ENCODE data around the gene NIM1K. TPM values are rescaled to one million over a fixed set of nuclear protein-coding genes. Genes with fewer than 3 reads are reported as not detected.

NIM1K gene
- total RNA-seq, 1 experiment from 2014 or later, result 0.26 TPM

- intact Hi-C loops (cut with micrococcal nuclease; ENCODE audit: unreplicated experiment), result loop anchor here (1.0 to 2.0 kb wide), 2 partner anchors 75 to 157 kb away; no protein-coding TSS in a partner anchor
- Mint-ChIP-seq H3K4me3 (ENCODE audit: low read depth, unreplicated experiment) (no peak overlapping the region), H3K27ac (ENCODE audit: unreplicated experiment) (no peak overlapping the region), H3K9me3 (ENCODE audit: low read depth, unreplicated experiment) (no peaks in the 10 kb centered on the region), H3K27me3 (ENCODE audit: unreplicated experiment) (no peaks in the 10 kb centered on the region), H3K36me3 (ENCODE audit: insufficient read depth, unreplicated experiment) (no peaks in the 10 kb centered on the region), H3K4me1 (ENCODE audit: low read depth, unreplicated experiment) (no peaks in the 10 kb centered on the region)
- peak; percentile 55 for DNase-seq
- TF ChIP-seq, protein P1, sequence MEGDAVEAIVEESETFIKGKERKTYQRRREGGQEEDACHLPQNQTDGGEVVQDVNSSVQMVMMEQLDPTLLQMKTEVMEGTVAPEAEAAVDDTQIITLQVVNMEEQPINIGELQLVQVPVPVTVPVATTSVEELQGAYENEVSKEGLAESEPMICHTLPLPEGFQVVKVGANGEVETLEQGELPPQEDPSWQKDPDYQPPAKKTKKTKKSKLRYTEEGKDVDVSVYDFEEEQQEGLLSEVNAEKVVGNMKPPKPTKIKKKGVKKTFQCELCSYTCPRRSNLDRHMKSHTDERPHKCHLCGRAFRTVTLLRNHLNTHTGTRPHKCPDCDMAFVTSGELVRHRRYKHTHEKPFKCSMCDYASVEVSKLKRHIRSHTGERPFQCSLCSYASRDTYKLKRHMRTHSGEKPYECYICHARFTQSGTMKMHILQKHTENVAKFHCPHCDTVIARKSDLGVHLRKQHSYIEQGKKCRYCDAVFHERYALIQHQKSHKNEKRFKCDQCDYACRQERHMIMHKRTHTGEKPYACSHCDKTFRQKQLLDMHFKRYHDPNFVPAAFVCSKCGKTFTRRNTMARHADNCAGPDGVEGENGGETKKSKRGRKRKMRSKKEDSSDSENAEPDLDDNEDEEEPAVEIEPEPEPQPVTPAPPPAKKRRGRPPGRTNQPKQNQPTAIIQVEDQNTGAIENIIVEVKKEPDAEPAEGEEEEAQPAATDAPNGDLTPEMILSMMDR (IDR thresholded peaks at IDR 0.05; ENCODE audit: unreplicated experiment), result peak; percentile 26
- CTCF ChIA-PET, result interaction anchor here (0.6 to 2.5 kb wide), 4 partner anchors 62 to 252 kb away, joined by 3 to 12 read pairs (median 6); partner anchors contain the start of gene TMEM267
- no TSS peak for BruUV-seq (replicated peaks)
Observed at GRCh38 chr5:43231977-43232376, 40.0 kb downstream of the NIM1K start.

- H3K36me3 Mint-ChIP-seq (ENCODE audit: insufficient read depth, unreplicated experiment), result no peaks in the 10 kb centered on the region
- H3K27ac Mint-ChIP-seq (ENCODE audit: unreplicated experiment), result no peak overlapping the region
- no peak for DNase-seq
- TF ChIP-seq, protein P1 (IDR thresholded peaks at IDR 0.05; ENCODE audit: unreplicated experiment), result no peak
- BruUV-seq (replicated peaks), result no TSS peak
- intact Hi-C loops (cut with micrococcal nuclease; ENCODE audit: unreplicated experiment), result loop anchor here (1.0 to 2.0 kb wide), 2 partner anchors 74 to 156 kb away; no protein-coding TSS in a partner anchor
- no peak overlapping the region for H3K4me3 Mint-ChIP-seq (ENCODE audit: low read depth, unreplicated experiment)
- no peaks in the 10 kb centered on the region for H3K9me3 Mint-ChIP-seq (ENCODE audit: low read depth, unreplicated experiment)
- H3K27me3 Mint-ChIP-seq (ENCODE audit: unreplicated experiment), result no peaks in the 10 kb centered on the region
- CTCF ChIA-PET, result interaction anchor here (0.6 to 2.5 kb wide), 3 partner anchors 36 to 157 kb away, joined by 4 to 12 read pairs (median 4); no protein-coding TSS in a partner anchor
- H3K4me1 Mint-ChIP-seq (ENCODE audit: low read depth, unreplicated experiment), result no peaks in the 10 kb centered on the region
Observed at GRCh38 chr5:43232943-43233833, 41.2 kb downstream of the NIM1K start.

- H3K9me3 Mint-ChIP-seq (ENCODE audit: low read depth, unreplicated experiment), result no peaks in the 10 kb centered on the region
- no peaks in the 10 kb centered on the region for H3K4me1 Mint-ChIP-seq (ENCODE audit: low read depth, unreplicated experiment)
- CTCF ChIA-PET, result interaction anchor here (0.6 to 2.5 kb wide), 3 partner anchors 37 to 156 kb away, joined by 4 to 12 read pairs (median 4); no protein-coding TSS in a partner anchor
Observed at GRCh38 chr5:43233946-43234345, 41.9 kb downstream of the NIM1K start.

DNA sequence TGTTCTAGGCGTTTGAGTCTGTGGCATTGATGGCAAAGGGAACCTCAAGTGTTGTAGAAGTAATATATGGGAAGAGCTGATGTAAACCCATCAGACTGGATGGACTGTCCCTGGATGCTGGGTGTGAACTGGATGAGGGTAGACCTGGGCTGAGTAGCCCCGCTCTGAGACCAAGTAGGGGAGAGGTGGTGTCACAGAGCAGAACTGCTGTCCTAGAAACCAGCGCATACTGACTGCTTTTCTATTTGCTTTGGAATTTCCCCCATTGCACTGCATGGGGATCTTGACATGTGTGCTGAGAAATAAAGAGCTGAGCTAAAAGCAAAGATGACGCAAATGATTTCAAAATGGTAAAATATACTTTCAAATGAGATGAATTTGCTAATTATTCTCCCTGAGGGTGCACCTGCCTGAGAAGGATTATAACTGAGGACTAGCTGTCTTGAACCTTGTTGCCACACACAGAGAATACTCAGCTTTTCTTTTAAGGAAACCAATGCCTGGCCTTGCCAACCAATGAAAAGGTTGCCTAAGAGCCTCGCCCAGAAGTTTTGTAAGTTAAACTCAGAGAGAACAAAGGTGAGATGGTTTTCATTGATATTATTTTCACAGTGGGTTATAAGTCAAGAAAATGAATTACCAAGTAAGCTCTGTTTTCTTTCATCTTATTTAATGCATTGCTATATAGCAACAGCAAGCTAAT, 44.8 kb downstream of the NIM1K start:
- intact Hi-C loops (cut with micrococcal nuclease; ENCODE audit: unreplicated experiment), result no loop called here
- Mint-ChIP-seq H3K9me3 (ENCODE audit: low read depth, unreplicated experiment) (no peaks in the 10 kb centered on the region), H3K27ac (ENCODE audit: unreplicated experiment) (no peak overlapping the region), H3K4me3 (ENCODE audit: low read depth, unreplicated experiment) (no peak overlapping the region), H3K36me3 (ENCODE audit: insufficient read depth, unreplicated experiment) (no peaks in the 10 kb centered on the region), H3K27me3 (ENCODE audit: unreplicated experiment) (no peaks in the 10 kb centered on the region), H3K4me1 (ENCODE audit: low read depth, unreplicated experiment) (no peaks in the 10 kb centered on the region)
- CTCF ChIA-PET, result no interaction called here
- no TSS peak for BruUV-seq (replicated peaks)
- TF ChIP-seq, protein P1 (IDR thresholded peaks at IDR 0.05; ENCODE audit: unreplicated experiment), result no peak
- DNase-seq, result no peak

More at GRCh38 chr5:43233946-43234345, 41.9 kb downstream of the NIM1K start:
- BruUV-seq (replicated peaks), result no TSS peak
- Mint-ChIP-seq H3K27ac (ENCODE audit: unreplicated experiment) (no peak overlapping the region), H3K27me3 (ENCODE audit: unreplicated experiment) (no peaks in the 10 kb centered on the region), H3K4me3 (ENCODE audit: low read depth, unreplicated experiment) (no peak overlapping the region), H3K36me3 (ENCODE audit: insufficient read depth, unreplicated experiment) (no peaks in the 10 kb centered on the region)
- intact Hi-C loops (cut with micrococcal nuclease; ENCODE audit: unreplicated experiment), result loop anchor here (2.0 kb wide), 1 partner anchor 73 kb away; no protein-coding TSS in a partner anchor
- TF ChIP-seq, protein P1 (IDR thresholded peaks at IDR 0.05; ENCODE audit: unreplicated experiment), result no peak
- DNase-seq, result no peak
